HUDEP-2 (cell line): ENCODE measurements around the gene ECHDC1.
A peak's percentile ranks its signal among the peaks of the same experiment; 100 is the strongest.

ENCODE experiments used
- DNase-seq, 76 experiments: peaks; one replicate each; lab custom pipeline; 2025; ENCODE audit not compliant: unreplicated experiment in 76 of 76; lab: John Stamatoyannopoulos, UW

ECHDC1 gene

DNA sequence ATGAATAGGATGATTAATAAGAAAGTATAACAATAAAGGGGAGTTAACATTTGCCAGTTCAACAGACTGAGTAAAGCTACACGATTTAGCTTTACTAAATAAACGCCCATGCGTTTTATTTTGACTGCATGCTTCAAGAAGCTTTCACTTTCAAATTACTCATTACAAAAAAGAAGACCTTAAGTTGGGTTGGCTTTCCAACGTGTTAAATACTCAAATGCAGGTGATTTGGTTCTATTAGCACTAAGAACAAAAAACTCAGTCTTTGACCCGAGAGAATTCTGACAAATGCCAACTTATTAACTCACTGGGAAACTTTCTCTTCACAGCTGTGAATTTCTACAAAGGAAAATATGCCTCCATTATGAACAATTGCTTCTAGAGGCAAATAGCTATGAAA is 51.9 kb downstream of the ECHDC1 start:
- DNase-seq: no peak

DNA sequence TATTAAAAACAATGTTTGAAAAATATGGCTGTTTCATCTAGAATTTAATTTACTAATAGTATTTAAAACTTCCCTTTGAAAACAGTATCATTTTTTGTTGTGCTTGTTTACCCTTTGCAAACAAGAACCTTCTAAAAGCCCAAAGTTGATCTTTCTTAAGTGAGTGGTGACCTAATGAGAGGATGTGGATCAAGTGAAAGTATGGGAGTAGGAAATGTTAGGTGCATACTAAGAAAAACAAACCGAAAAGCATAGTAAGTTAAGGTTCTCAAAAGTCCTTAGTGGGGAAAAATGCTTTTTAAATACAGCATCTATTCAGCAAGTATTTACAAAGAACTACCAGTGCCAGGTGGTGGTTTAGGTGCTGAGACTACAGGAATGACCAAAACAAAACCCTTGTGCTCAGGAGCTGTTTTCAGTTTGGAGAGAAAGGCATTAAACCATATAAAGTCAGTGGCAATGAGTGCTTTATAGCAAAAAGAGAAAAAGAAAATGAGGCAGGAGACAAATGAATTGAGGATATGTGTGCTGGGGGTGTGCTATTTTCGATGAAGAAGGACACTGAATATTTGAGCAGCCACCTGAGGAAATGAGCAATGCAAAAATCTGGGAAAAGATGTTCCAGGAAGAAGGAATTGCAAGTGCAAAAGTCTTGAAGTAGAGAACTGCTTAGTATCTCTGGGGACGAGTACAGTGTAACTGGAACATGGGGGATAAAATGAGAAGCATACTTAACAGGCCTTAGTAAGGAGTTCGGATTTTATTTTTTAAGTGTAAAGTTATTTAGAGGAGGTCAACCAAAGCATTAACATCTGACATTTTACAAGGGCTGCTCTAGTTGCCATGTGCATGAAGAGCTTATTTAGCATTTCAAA is 52.8 kb downstream of the ECHDC1 start:
- DNase-seq: no peak

DNA sequence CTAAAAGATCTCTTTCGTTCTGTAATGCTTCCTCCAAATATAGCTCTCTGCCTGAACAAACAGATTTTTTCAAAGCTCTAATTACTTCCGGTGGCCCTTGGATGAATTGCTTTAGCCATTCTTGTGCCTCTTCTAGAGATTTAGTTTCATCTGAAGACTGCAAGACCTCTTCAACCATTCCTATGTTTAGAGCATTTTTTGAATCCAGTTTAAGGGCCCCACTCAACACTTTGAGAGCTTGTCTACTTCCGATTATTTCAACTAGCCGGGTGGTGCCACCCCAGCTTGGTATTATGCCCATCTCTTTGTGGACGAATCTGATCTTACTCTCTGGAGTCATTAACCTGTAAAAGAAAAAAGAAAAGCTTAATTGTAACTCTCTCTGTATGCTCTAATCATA is 53.5 kb downstream of the ECHDC1 start:
- DNase-seq: no peak

DNA sequence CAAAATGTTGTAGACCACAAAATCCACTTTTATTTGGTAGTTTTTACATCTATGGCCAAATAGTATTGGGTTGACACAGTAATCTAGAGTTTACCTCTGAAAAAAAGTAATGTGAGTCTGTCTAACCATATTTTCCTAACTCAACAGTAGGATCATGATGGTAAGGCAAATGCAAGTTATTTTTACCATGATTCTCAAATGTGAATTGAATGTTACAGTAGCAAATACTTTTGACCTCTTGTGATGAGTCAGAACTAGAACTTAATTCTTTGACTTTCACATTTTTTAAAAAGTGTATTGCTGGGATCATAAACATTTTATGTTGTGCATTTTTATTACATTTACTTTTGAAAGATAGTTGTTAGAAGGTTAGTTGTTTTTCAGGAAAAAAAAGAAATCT is 54.7 kb downstream of the ECHDC1 start:
- DNase-seq: no peak

DNA sequence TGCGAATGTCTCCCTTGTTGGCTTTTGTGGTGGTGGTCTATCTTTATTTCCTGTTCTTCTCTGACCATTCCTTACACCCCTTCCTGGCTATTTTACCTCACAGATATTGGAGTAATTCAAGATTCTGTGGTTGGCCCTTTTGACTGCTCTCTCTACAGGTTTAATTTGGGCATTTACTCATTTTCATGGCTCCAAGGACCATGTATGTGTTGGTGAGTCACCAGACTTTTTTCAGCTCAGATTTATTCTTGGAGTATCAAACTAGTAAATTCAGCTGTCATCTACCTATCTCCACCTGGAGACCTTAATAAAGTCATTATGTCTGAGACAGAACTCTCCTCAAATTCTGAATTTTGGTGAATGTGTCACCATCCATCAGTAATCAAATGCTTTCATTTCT is 61.2 kb downstream of the ECHDC1 start:
- DNase-seq: no peak

DNA sequence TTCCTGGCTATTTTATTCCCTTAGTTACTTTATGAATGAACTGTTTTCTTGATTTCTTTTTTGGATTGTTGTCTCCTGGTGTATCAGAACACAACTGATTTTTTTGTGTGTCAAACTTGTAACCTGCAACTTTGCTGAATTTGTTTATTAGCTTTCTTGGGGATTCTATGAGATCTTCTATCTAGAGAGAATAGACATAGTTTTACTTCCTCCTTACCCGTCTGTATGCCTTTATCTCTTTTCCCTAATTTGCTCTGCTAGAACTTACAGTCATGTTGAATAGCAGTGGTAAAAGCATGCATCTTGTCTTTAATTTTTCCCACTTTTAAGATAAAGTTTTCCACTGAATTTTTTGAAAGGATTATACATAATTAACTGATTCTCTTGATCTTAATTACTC is 63.6 kb downstream of the ECHDC1 start:
- no peak for DNase-seq

DNA sequence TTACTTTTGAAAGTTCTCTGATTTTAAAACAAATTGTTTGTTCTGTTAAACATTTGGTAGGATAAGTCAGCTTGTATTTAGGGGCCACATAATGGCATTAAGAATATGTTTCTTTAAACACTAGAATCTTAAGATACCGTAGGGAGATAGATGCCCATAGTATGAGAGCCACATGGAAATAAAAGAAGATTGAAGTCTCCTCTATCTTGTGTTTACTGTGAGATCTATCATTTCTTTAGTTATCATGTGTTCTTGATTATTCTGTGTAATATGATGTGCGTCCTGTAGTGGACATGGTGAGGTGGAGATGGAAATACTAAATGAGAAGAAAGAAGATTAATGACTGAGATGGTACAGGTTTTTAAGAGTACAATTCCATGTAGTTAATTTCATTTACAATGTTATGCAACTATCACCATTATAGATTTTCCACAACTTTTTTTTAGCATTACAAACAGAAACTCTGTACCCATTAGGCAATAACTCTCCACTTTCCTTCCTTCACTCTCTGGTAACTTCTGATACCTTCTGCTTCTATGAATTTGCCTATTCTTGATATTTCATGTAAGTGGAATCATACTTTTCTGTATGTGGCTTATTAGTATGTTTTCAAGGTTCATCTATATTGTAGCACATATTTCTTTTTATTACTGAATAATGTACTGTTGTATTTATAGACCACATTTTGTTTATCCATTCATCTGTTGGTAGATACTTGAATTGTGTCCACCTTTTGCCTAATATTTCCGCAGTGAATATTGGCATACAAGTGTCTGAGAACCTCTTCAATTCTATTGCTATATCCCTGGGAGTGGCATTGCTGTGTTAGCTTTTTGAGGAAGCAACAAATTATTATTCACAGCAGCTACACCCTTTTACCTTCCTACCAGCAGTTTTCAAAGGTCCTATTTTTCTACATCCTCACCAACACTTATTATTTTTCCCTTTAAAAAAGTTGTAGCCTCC is 65.2 kb downstream of the ECHDC1 start:
- no peak for DNase-seq

DNA sequence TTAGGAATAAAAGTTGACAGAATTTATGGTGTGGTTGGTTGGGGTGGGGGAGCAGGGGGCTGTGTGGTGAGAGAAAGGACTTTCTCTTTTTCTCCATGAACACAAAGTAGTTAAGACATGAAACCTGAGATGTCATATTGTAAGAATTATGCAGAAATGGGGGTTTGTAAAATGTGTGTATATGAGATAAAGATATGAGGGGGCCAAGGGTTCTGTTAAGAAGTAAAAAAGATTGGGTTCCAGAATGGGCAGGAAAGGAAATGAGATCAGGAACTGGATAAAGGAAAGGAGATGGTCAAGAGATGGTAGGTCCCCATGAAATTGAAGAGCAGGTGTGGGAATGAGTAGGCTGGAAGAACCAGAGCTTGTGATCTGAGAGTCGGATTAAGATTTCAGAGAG is 67.1 kb downstream of the ECHDC1 start:
- DNase-seq: no peak

DNA sequence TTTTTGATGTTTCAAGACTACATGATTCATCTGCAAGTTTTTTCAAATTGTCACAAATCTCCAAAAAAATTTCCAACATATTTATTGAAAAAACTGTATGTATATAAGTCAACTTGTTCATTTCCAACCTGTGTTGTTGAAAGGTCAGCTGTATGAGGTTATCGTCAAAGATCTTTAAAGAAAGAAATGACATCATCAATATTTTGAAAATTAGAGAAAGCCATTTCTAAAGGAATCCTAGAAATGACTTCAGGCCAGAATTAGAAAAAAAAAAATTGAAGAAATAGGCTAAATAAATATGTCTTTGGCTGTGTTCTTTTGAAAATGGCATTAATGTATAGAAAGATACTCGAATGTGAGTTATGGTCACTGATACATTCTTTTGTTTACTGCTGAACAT is 69.9 kb downstream of the ECHDC1 start:
- DNase-seq: no peak

DNA sequence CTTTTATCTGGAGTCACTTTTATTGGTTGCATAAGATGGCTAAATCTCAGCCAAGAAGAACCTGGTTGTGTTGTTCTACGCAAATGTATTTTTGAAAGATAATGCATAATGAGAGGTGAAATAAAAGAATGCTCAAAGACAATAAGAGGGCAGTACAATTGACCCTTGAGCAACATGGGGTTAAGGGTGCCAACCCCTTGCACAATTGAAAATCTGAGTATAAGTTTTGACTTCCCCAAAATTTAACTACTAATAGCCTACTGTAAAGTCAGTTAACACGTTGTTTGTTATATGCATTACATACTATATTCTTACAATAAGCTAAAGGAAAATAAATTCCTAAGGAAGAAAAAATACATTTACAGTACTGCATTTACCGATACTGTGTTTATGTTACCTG is 70.8 kb downstream of the ECHDC1 start:
- no peak for DNase-seq

DNA sequence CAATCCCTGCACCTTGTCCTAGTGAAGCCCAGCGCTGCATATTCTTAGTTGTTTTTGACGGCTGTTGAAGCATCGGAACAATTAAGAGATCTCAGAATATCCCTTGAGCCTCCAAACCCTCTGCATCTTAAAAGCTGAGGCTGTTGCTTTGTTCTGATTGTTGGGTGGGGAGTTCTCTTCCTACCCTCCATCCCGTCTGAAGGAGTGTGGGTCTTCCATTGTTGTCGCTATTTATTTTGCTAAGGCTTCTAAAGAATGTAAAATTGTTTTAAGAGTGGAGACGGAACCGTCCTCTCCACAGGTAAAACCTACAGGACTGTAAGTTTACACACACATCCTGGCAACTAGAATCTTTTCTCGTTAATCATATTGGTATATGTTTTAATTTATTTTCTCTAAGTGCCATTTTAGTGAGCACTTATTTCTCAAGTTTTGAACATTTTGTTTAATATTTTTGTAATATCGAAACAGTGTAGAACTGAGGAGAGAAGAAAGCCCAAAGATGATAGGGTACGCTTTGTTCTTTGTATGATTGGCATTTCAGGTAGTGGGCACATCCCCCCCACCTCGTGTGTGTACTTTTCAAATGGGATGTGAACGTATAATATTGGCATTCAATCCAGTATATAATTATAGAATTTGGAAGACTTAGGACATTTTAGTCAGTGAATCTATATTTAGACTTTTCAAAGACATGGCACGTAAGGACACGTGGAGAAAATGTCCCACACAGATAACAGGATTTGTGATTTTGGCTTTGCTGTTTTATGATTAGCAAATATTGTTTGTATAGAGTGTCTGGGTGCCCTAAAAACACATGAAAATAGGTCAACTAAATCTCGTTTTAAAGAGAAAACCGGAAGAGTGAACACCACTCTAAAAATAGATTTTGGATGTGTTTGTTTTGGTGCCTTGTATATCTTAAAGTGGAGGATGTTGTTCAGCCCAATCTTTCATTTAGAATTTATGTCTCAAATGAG is 75.5 kb downstream of the ECHDC1 start:
- DNase-seq: peak in 1 of 76 experiments; percentile 24

DNA sequence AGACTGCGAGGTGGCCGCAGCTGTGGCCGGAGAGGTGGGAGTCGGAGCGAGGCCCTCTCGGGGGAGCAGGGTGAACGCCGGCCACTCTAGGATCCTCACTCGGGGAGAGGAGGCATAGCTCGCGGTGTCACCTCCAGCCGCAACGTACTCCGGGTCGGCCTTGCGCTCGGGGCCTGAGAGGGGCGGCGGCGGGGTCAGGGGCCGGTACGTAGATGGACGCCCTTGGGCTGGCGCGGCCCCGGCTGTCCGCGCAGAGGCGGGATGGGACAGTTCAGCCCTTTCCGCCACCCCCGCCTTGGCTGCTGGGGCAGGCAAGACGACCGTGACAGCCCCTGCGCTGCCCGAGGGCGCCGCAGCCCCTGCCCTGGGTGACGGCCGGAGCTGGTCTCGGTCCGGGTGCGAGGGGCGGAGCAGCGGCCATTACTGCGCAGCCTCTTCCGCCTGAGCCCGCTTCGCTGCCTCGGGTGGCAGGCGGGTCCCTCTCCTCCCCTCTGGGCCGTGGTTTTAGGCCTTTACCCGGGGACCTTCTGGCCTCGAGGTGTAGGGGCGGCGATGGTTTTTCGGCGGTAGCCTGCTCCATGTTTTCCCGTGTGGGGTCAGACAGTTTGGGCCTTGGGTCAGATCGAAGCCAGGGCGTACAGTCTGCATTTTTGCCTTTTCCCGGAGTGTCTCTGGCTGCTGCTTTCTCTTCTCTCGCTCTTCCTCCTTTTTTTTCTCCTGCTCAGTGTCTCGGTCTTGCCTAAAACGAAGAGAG is 76.3 kb downstream of the ECHDC1 start:
- DNase-seq: peak in 62 of 76 experiments; percentile 23 to 98 (median 57)

DNA sequence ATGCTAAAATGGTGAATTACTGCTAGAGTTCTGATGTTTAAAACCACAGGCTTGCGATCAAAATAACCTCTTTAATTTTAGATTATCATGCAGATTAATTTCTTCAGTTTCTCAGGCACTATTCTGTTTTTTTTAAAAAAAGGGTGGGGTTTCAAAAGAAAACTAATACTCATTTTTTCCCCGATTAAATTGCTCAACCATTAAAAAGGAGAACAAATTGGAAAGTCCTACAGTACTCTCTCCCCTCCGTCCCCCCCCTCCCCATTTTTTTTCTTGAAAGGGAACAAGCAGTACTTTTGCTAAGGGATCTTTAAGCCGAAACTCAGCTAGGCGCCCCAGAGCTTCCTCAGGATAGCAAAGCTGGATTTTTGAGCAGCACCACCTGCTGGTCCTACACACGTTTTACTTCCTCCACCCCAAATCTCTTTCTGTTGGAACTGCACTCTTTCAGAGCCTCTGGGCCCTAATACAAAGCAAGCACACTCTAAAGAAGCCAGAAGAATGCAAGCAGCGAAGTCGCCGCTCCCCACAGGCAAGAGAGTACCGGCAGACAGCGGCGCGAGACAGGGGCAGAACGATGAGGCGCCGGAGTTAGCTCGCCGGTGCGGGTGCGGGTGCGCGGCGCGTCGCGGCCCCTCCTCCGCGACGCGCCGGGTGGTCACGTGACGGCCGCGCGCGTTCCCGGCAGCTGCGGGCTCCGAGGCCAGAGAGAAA is 77.1 kb downstream of the ECHDC1 start, which contains the start of gene RNF146:
Gene RNF146, plus strand, starts transcription at position 687 of the 714 bp plus-strand sequence. CDS start 13,475 bp downstream, outside the sequence.
- DNase-seq: peak in 73 of 76 experiments; percentile 27 to 98 (median 74)

DNA sequence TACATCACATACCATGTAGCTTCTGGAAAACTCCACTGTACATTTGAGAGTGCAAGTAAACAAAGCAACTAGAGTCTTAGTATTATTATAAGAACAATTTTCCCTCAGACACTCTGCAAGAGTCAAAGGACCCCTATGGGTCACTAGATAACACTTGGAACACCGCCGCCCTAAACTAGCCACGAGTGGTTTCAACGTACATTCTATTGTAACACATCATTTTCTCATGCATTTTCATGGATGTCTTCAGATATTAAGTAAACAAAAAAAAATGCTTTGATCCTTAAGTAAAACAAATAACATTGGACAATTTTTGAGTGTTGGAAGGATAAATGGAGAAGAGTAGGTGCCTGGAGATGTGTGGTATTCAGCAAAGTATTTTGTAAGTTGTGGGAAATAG is 79.9 kb downstream of the ECHDC1 start:
- no peak for DNase-seq

DNA sequence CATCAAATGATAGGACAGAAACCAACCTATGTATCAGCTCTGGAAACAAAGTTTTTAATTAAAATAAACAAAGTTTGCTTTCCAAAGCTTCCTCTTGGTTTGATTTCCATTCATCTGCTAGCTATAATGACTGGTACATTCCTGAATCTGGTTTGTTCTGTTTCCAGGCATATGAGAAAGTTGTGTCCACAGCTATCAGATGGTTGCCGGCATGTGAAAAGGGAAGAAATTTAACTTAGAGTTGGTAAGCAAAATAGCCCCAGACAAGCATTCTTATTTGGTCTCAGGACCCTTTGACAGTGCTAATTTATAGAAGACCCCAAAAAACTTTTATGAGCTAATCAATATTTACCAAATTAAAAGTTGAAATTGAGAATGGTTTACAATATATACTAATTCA is 80.5 kb downstream of the ECHDC1 start:
- no peak for DNase-seq

DNA sequence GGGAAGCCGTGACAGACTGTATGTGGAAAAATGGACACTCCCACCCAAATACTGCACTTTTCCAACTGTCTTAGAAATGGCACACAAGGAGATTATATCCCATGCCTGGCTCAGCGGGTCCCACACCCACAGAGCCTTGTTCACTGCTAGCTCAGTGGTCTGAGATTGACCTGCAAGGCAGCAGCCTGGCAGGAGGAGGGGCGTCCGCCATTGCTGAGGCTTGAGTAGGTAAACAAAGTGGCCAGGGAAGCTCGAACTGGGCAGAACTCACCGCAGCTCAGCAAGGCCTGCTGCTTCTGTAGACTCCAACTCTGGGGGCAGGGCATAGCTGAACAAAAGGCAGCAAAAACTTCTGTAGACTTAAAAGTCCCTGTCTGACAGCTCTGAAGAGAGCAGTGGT is 88.1 kb downstream of the ECHDC1 start:
- DNase-seq: no peak

DNA sequence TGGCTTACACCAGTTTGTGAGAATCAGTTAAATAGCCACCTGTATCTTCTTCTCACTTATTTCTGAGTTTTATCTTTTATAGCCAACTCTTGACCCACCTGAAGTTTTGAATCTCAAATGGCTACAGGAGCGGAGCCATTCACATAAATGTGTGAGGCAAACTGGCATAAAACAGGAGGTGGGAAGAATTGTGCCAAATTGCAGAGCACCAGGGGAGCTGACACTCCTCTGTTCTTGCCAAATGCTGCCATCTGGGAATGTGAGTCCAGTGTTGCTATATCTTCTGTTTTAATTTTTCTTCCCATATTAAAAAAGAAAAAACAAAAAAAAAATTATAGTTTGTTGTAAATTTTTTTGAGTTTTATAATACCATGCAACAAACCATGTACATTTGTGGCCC is 93.8 kb downstream of the ECHDC1 start:
- no peak for DNase-seq

DNA sequence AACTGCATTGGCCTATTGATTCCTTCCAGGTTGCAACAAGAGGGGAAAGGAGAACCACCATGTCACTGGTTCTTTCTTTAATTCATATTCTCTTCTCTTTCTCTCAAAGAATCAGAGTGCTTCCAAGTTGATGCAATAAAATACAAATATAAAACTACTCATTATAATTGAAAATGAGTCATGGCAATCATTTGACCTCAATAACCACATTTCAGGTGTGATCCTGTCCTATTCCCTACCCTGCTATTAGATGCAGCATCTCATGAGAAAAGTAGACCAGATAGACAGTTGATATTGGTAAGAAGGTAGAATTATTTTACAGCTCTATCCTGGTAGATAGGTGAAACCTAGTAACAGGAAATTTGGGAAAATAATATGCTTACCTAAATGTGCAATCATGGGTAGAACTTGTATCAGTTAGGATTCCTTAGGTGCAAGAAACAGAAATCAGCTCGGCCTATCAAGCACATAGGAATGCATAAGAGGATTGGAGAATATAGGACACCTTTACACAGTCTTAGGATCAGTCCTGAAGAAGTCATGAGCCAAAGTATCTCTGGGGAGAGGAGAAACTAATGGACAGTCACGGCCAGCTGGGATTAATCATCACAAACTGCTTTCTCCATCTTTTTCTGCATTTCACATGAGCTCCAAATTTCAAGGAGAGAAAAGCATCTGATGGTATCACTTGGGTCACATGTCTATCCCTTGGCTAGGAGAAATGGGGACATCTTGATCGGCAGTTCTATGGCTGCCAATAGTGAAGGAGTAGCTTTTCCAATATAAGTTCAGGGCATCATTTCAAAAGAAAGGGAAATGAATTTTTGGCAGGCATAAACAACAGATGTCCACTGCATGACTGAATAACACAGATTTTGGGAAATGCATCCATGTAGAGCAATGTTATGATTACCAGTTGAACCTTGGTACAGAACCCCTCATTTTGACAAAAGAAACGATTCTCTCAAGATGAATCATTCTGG is 96.0 kb downstream of the ECHDC1 start:
- no peak for DNase-seq
